Neural progenitor cell (in vitro differentiated cells): Measurements from ENCODE around the gene RSBN1L.

Source experiments
- EZH2 ChIP-seq: fragments of 200-600 bp; sonication (generic); IDR thresholded peaks from 2 replicates; pipeline ENCODE4 v1.6.1; 2017; ENCODE audit warnings: antibody characterized with exemption, mild to moderate bottlenecking, moderate library complexity
- TF ChIP-seq, protein P1 (sequence below): fragments of 200-600 bp; sonication (generic); IDR thresholded peaks from 2 replicates; pipeline ENCODE4 v1.5.1; 2017; ENCODE audit warnings: antibody characterized with exemption, mild to moderate bottlenecking

DNA sequence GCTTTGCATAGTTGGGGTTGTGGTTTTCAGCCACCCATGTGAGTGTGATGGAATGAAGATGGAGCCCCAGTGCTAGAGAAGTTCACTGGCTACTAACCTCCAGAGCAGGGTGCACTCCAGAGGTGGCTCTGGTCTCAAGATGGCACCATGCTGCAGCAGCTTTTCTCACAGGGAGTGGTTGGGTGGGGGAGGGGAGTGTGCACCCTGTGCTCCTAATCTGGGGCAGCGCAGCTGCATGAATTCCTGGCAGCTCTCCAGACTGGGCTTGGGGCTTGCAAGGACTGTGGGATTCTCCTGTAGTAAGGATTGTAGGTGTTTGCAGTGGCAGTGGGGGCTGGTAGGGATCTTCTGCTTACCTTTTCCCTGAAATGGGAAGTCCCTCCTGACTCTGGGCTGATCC lies 126.0 kb downstream of the RSBN1L start:
- TF ChIP-seq, protein P1, sequence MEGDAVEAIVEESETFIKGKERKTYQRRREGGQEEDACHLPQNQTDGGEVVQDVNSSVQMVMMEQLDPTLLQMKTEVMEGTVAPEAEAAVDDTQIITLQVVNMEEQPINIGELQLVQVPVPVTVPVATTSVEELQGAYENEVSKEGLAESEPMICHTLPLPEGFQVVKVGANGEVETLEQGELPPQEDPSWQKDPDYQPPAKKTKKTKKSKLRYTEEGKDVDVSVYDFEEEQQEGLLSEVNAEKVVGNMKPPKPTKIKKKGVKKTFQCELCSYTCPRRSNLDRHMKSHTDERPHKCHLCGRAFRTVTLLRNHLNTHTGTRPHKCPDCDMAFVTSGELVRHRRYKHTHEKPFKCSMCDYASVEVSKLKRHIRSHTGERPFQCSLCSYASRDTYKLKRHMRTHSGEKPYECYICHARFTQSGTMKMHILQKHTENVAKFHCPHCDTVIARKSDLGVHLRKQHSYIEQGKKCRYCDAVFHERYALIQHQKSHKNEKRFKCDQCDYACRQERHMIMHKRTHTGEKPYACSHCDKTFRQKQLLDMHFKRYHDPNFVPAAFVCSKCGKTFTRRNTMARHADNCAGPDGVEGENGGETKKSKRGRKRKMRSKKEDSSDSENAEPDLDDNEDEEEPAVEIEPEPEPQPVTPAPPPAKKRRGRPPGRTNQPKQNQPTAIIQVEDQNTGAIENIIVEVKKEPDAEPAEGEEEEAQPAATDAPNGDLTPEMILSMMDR: no peak
- no peak for TF ChIP-seq EZH2
